K562 (cell line): Measurements from ENCODE around the gene PNPO.

Experiments
- CC2D1A ChIP-seq: fragments of 450-650 bp; IDR thresholded peaks from 2 replicates; pipeline ENCODE4 v1.6.1; 2017; ENCODE audit warnings: mild to moderate bottlenecking
- CTBP1 ChIP-seq: fragments of 450-650 bp; IDR thresholded peaks from 2 replicates; pipeline ENCODE4 v1.6.1; 2016; ENCODE audit warnings: borderline replicate concordance
- CTCF ChIP-seq, 3 experiments: IDR thresholded peaks in 2 of 3; conservative IDR thresholded peaks in 1 of 3; 2 replicates each; pipeline ENCODE4 v1.5.1; 2011 to 2012; ENCODE audit warnings: low read length in 3 of 3, mild to moderate bottlenecking in 3 of 3, control low read depth in 2 of 3, improper control_type of control experiment in 1 of 3, inconsistent platforms in 1 of 3, low read depth in 1 of 3, mixed read lengths in 1 of 3, moderate library complexity in 1 of 3; ENCODE audit not compliant: insufficient read depth in 2 of 3
- KAT7 ChIP-seq: sonication (generic); formaldehyde crosslinking; IDR thresholded peaks from 2 replicates; pipeline ENCODE4 v1.8.0; 2022; ENCODE audit warnings: missing genetic modification reagents, mild to moderate bottlenecking, borderline replicate concordance
- TAF1 ChIP-seq: IDR thresholded peaks from 2 replicates; pipeline ENCODE4 v1.6.1; 2011; ENCODE audit warnings: mild to moderate bottlenecking, low read length, moderate library complexity; ENCODE audit not compliant: insufficient read depth, control insufficient read depth, severe bottlenecking; ENCODE audit errors: extremely low read depth
- TAF7 ChIP-seq: fragments of 450-650 bp; IDR thresholded peaks from 2 replicates; pipeline ENCODE4 v1.6.1; 2016; ENCODE audit warnings: missing genetic modification characterization, missing compliant biosample characterization
- ZNF274 ChIP-seq: IDR thresholded peaks from 2 replicates; pipeline ENCODE4 v1.6.1; 2011; ENCODE audit warnings: low read depth, mild to moderate bottlenecking, low read length, moderate library complexity, borderline replicate concordance

GRCh38 chr17:47980541-47980940 is 39.2 kb downstream of the PNPO start:
- no peak for TF ChIP-seq CTCF (IDR thresholded peaks at IDR 0.05 in 2 of 3, conservative IDR thresholded peaks at IDR 0.05 in 1 of 3; ENCODE audit: insufficient read depth in 2 of 3, low read depth in 1 of 3, low read length in 3 of 3)
- TF ChIP-seq CTBP1, result no peak
- no peak for TF ChIP-seq ZNF274
- TF ChIP-seq CC2D1A, result no peak
- no peak for TF ChIP-seq TAF7 (tag)
- TF ChIP-seq KAT7 (CRISPR knock-in tag), result no peak
- TF ChIP-seq TAF1, result no peak
